ENCODE data around the gene ANKRD28. TPM values are rescaled to one million over a fixed set of nuclear protein-coding genes. Genes with fewer than 3 reads are reported as not detected.

The ANKRD28 gene
- total RNA-seq, 1 experiment from 2014 or later: 82.6 TPM

- no peaks in the 10 kb centered on the region for H3K36me3 ChIP-seq (ENCODE audit: low read depth)
- H3F3A ChIP-seq (ENCODE audit: insufficient read depth, low read depth): 0 out of 2 replicates have a peak, but pooled peaks cover 10% of the 10 kb centered on the region
- POLR2A ChIA-PET (ENCODE audit: unreplicated experiment): no interaction called here
- CTCF ChIA-PET: no interaction called here
- H4K20me1 ChIP-seq (ENCODE audit: insufficient read depth): no peaks in the 10 kb centered on the region
- H3K4me3 ChIP-seq: no peak overlapping the region
- no peak overlapping the region for H3K4me2 ChIP-seq
- intact Hi-C loops (cut with micrococcal nuclease; ENCODE audit: unreplicated experiment): no loop called here
- DNase-seq: no peak
- BruUV-seq (replicated peaks): no TSS peak
- no peak overlapping the region for H3K27ac ChIP-seq
- no peak overlapping the region for H2AFZ ChIP-seq
- no peaks in the 10 kb centered on the region for H3K79me2 ChIP-seq (ENCODE audit: low read depth)
- no peaks in the 10 kb centered on the region for H3K4me1 ChIP-seq (replicated peaks; ENCODE audit: insufficient read depth)
- peaks cover 37% of the 10 kb centered on the region for H3K9me3 ChIP-seq (ENCODE audit: insufficient read depth, low read depth)
- no peaks in the 10 kb centered on the region for H3K27me3 ChIP-seq (ENCODE audit: insufficient read depth, low read depth)
- no peak for TF ChIP-seq CTCF (conservative IDR thresholded peaks at IDR 0.05)
- TF ChIP-seq EZH2 (IDR thresholded peaks at IDR 0.05; ENCODE audit: low read depth): no peak
- H3K9me2 ChIP-seq (ENCODE audit: insufficient read depth): no peaks in the 10 kb centered on the region
These were observed 138.4 kb downstream of the ANKRD28 start for GRCh38 chr3:15659254-15659975.

- Histone ChIP-seq H3K4me1 (replicated peaks; ENCODE audit: insufficient read depth) (no peaks in the 10 kb centered on the region), H3K9me3 (ENCODE audit: insufficient read depth, low read depth) (peaks cover 25% of the 10 kb centered on the region), H3K79me2 (ENCODE audit: low read depth) (no peaks in the 10 kb centered on the region), H3F3A (ENCODE audit: insufficient read depth, low read depth) (no peaks in the 10 kb centered on the region), H3K9me2 (ENCODE audit: insufficient read depth) (no peaks in the 10 kb centered on the region), H4K20me1 (ENCODE audit: insufficient read depth) (no peaks in the 10 kb centered on the region), H3K36me3 (ENCODE audit: low read depth) (no peaks in the 10 kb centered on the region), H3K27ac (no peak overlapping the region), H3K4me2 (no peak overlapping the region), H2AFZ (no peak overlapping the region), H3K27me3 (ENCODE audit: insufficient read depth, low read depth) (no peaks in the 10 kb centered on the region), H3K4me3 (no peak overlapping the region)
- DNase-seq: no peak
- intact Hi-C loops (cut with micrococcal nuclease; ENCODE audit: unreplicated experiment): no loop called here
- TF ChIP-seq EZH2 (IDR thresholded peaks at IDR 0.05; ENCODE audit: low read depth): no peak
- no peak for TF ChIP-seq CTCF (conservative IDR thresholded peaks at IDR 0.05)
- no TSS peak for BruUV-seq (replicated peaks)
- ChIA-PET POLR2A (ENCODE audit: unreplicated experiment) (no interaction called here), CTCF (no interaction called here)
These were observed 140.8 kb downstream of the ANKRD28 start for GRCh38 chr3:15657016-15657415.

- H3K4me3 ChIP-seq: no peak overlapping the region
- ChIA-PET CTCF (no interaction called here), POLR2A (ENCODE audit: unreplicated experiment) (no interaction called here)
- H3K4me2 ChIP-seq: no peak overlapping the region
- TF ChIP-seq CTCF (conservative IDR thresholded peaks at IDR 0.05) (no peak), EZH2 (IDR thresholded peaks at IDR 0.05; ENCODE audit: low read depth) (no peak)
- no peaks in the 10 kb centered on the region for H3K4me1 ChIP-seq (replicated peaks; ENCODE audit: insufficient read depth)
- no peaks in the 10 kb centered on the region for H3F3A ChIP-seq (ENCODE audit: insufficient read depth, low read depth)
- H3K36me3 ChIP-seq (ENCODE audit: low read depth): no peaks in the 10 kb centered on the region
- H3K9me3 ChIP-seq (ENCODE audit: insufficient read depth, low read depth): peaks cover 25% of the 10 kb centered on the region
- H4K20me1 ChIP-seq (ENCODE audit: insufficient read depth): no peaks in the 10 kb centered on the region
- intact Hi-C loops (cut with micrococcal nuclease; ENCODE audit: unreplicated experiment): no loop called here
- H3K27ac ChIP-seq: no peak overlapping the region
- BruUV-seq (replicated peaks): no TSS peak
- DNase-seq: no peak
- H3K27me3 ChIP-seq (ENCODE audit: insufficient read depth, low read depth): no peaks in the 10 kb centered on the region
- H3K9me2 ChIP-seq (ENCODE audit: insufficient read depth): no peaks in the 10 kb centered on the region
- H2AFZ ChIP-seq: no peak overlapping the region
- H3K79me2 ChIP-seq (ENCODE audit: low read depth): no peaks in the 10 kb centered on the region
These were observed 141.4 kb downstream of the ANKRD28 start for GRCh38 chr3:15656342-15656741.
